CD4-positive, alpha-beta T cell (primary cell): ENCODE results near the gene RNF26. TPM values are rescaled to one million over a fixed set of nuclear protein-coding genes. Genes with fewer than 3 reads are reported as not detected.

ENCODE experiments used
- ATAC-seq: fragments of 200-7000 bp; cut with Tn5 transposase; one replicate; pipeline ENCODE4 v1.10.0; 2022; ENCODE audit warnings: mild to moderate bottlenecking; ENCODE audit not compliant: poor library complexity
- CTCF ChIA-PET: fragments of 350-600 bp; sonication (Branson Sonifier 250); formaldehyde crosslinking; loops from one replicate; lab custom pipeline; 2021; ENCODE audit warnings: antibody characterized with exemption, inconsistent platforms; lab: Charles Lee
- POLR2A ChIA-PET: fragments of 350-600 bp; sonication (Branson Sonifier 250); formaldehyde crosslinking; loops from one replicate; lab custom pipeline; 2021; ENCODE audit warnings: antibody characterized with exemption, inconsistent platforms; lab: Charles Lee
- DNase-seq, 14 experiments: peaks; one replicate each; pipeline ENCODE4 v3.0.0-alpha.2; 2013 to 2020; ENCODE audit warnings: mixed read lengths in 2 of 14
- H3K27ac ChIP-seq, 2 donors: one replicate each; pipeline versions ENCODE4 v1.5.1 to v1.7.0; 2013; ENCODE audit warnings: low read length in 2 of 2, low read depth in 1 of 2, mild to moderate bottlenecking in 1 of 2
- H3K27me3 ChIP-seq, 2 experiments: 1 replicate in 1 of 2; 2 replicates in 1 of 2; pipeline versions ENCODE4 v1.6.1 to v1.7.0; 2013; ENCODE audit warnings: low read length in 2 of 2, control low read depth in 1 of 2, mild to moderate bottlenecking in 1 of 2, moderate library complexity in 1 of 2; ENCODE audit not compliant: insufficient read depth in 2 of 2, control insufficient read depth in 1 of 2
- H3K36me3 ChIP-seq: one replicate; pipeline ENCODE4 v1.6.1; 2013; ENCODE audit warnings: low read length, control low read depth; ENCODE audit not compliant: insufficient read depth
- H3K4me1 ChIP-seq: one replicate; pipeline ENCODE4 v1.6.1; 2013; ENCODE audit warnings: low read length, control low read depth; ENCODE audit not compliant: insufficient read depth
- H3K4me3 ChIP-seq: one replicate; pipeline ENCODE4 v1.5.1; 2013; ENCODE audit warnings: mild to moderate bottlenecking, low read length, moderate library complexity
- H3K9me3 ChIP-seq, 2 experiments: 1 replicate in 1 of 2; 2 replicates in 1 of 2; pipeline versions ENCODE4 v1.6.1 to v1.7.0; 2013; ENCODE audit warnings: low read length in 2 of 2, mild to moderate bottlenecking in 2 of 2, control low read depth in 1 of 2, moderate library complexity in 1 of 2; ENCODE audit not compliant: control insufficient read depth in 1 of 2, insufficient read depth in 1 of 2
- H3K27ac Mint-ChIP-seq: one replicate; pipeline ENCODE4 v1.8.0; 2020; ENCODE audit warnings: mixed read lengths
- H3K27me3 Mint-ChIP-seq: one replicate; pipeline ENCODE4 v1.8.0; 2021; ENCODE audit warnings: mixed read lengths
- H3K36me3 Mint-ChIP-seq: one replicate; pipeline ENCODE4 v1.8.0; 2021; ENCODE audit warnings: low read depth, mixed read lengths
- H3K4me1 Mint-ChIP-seq: one replicate; pipeline ENCODE4 v1.8.0; 2021; ENCODE audit warnings: low read depth, mixed read lengths
- H3K4me3 Mint-ChIP-seq: one replicate; pipeline ENCODE4 v1.8.0; 2020; ENCODE audit warnings: mild to moderate bottlenecking, mixed read lengths
- H3K9me3 Mint-ChIP-seq: one replicate; pipeline ENCODE4 v1.8.0; 2020; ENCODE audit warnings: mixed read lengths
- CTCF ChIP-seq: fragments of 200-600 bp; IDR thresholded peaks from one replicate; pipeline ENCODE4 v1.8.0; 2022; ENCODE audit warnings: antibody characterized with exemption, mild to moderate bottlenecking
- intact Hi-C, 2 experiments: fragments of 100-400 bp; cut with DNase I in 1 of 2; cut with micrococcal nuclease in 1 of 2; formaldehyde crosslinking; loops; one replicate each; pipeline versions ENCODE4 v1.15.1 to v1.9.0; 2023 to 2025; cut with DNase I, micrococcal nuclease
- total RNA-seq, 174 experiments: library from RNA in 2 of 174; stranded (reverse) in 2 of 174; gene quantifications; one replicate each; pipeline ENCODE4 v1.2.3 and lab custom pipeline; 2021 to 2026

Gene RNF26
- total RNA-seq, 2 experiments from 2014 or later = 18.3 to 20.5 TPM

DNA sequence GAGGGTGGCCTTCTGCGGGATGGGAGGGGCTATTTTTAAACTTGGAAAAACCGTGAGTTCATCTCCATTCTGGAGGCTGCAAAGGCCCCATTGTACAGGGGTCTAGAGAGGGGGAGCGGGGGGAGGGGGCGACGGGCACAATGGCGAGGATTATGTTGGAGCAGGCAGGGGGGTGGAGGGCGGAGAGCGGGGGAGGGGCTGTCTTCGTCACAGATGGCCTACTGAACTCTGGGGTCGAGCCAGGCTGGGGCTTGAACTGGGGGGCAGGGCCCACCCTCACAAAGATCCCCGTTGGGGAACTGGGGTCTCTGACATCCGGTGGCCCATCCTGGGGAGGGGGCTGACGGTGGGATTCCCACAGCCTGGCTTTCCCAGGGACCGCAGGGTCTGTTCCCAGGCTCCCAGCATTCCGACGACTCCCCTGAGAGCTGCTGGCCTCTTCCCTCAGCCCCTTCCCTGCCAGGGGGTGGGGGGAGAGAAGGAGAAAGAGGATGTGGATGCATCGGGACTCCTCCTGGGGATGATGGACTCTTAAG, 14.0 kb upstream of the RNF26 start:
- Histone ChIP-seq H3K4me1 (peaks cover 74% of the 10 kb centered on the region), H3K36me3 (no peaks in the 10 kb centered on the region), H3K27me3 (peaks cover 23 to 24% of the 10 kb centered on the region in 2 experiments), H3K9me3 (no peaks in the 10 kb centered on the region), H3K4me3 (peak overlapping the region; percentile 74), H3K27ac (no peak overlapping the region)
- intact Hi-C loops = loop anchor here (5.0 kb wide), 1 partner anchor 38 kb away; no protein-coding TSS in a partner anchor
- Mint-ChIP-seq H3K27me3 (peaks cover 30% of the 10 kb centered on the region), H3K4me3 (peak overlapping the region; percentile 91), H3K36me3 (no peaks in the 10 kb centered on the region), H3K4me1 (peaks cover 29% of the 10 kb centered on the region), H3K9me3 (no peaks in the 10 kb centered on the region), H3K27ac (no peak overlapping the region)
- ChIA-PET POLR2A (interaction anchor here (1.2 to 2.7 kb wide), 4 partner anchors 13 to 253 kb away, joined by 3 to 14 read pairs (median 8); partner anchors contain the start of gene VPS11), CTCF (interaction anchor here (0.7 to 4.3 kb wide), 4 partner anchors 16 to 36 kb away, joined by 3 to 18 read pairs (median 5); no protein-coding TSS in a partner anchor)
- DNase-seq = peak in 1 of 14 experiments; percentile 42
- no peak for ATAC-seq
- no peak for TF ChIP-seq CTCF

DNA sequence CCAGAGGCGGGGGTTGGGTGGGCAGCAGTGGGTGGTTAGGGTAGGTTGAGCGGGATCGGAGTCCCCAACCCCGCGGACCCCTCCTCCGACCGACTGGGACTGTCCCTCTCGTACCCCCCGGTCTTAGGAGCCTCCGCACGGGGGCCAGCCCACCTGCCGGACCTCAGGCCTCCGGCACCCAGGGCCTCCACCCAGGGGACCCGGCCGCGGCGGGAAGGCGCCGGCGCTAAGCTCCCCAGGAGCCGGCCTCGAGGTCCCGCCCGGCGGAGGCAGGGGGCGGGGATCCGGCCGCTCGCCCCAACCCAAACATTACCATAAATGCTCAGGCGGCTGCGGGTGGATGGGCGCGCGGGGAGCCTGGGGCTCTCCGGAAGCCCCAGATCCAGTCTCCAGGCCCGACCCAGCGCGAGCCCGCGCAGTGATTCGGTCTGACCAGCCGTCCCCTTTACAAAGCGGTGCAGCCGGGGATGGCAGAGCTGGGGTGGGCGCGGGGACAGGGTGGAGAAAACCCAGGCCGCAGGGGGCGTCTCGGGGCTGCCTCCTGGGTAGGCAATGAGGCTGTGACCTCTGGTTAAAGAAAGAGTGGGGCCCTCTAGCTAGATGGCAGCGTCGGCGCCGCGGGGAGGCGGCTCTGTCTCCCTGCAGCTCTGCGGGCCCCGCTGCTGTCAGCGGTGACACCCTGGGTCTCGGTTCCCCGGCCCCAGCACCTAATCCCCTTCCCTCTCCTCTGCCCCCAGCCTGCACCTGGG, 13.4 kb upstream of the RNF26 start:
- ChIA-PET CTCF (interaction anchor here (0.6 to 4.3 kb wide), 11 partner anchors 11 to 152 kb away, joined by 3 to 18 read pairs (median 3); partner anchors contain the start of genes CBL, NLRX1 and RNF26), POLR2A (interaction anchor here (1.0 to 3.7 kb wide), 9 partner anchors 10 to 253 kb away, joined by 3 to 27 read pairs (median 4); partner anchors contain the start of genes CBL and VPS11)
- Mint-ChIP-seq H3K4me1 (peaks cover 29% of the 10 kb centered on the region), H3K27ac (peak overlapping the region; percentile 85), H3K27me3 (peaks cover 23% of the 10 kb centered on the region), H3K36me3 (no peaks in the 10 kb centered on the region), H3K9me3 (no peaks in the 10 kb centered on the region), H3K4me3 (peak overlapping the region; percentile 88)
- Histone ChIP-seq H3K9me3 (no peaks in the 10 kb centered on the region), H3K27me3 (peaks cover 17 to 18% of the 10 kb centered on the region in 2 experiments), H3K27ac (peak overlapping the region; percentile 18 to 21), H3K36me3 (no peaks in the 10 kb centered on the region), H3K4me1 (peaks cover 68% of the 10 kb centered on the region), H3K4me3 (peak overlapping the region; percentile 74)
- peak; percentile 66 for ATAC-seq
- no peak for TF ChIP-seq CTCF
- intact Hi-C loops = loop anchor here (5.0 kb wide), 1 partner anchor 39 kb away; no protein-coding TSS in a partner anchor
- peak in 10 of 14 experiments; percentile 33 to 76 (median 52) for DNase-seq

- TF ChIP-seq CTCF = no peak
- no peaks in the 10 kb centered on the region for H3K9me3 ChIP-seq
- ChIA-PET CTCF (interaction anchor here (1.0 to 4.3 kb wide), 5 partner anchors 16 to 59 kb away, joined by 3 to 18 read pairs (median 4); partner anchors contain the start of gene USP2), POLR2A (interaction anchor here (1.1 to 3.7 kb wide), 4 partner anchors 11 to 117 kb away, joined by 3 to 27 read pairs (median 12); partner anchors contain the start of gene CBL)
- H3K36me3 ChIP-seq = no peaks in the 10 kb centered on the region
- no peaks in the 10 kb centered on the region for H3K9me3 Mint-ChIP-seq
- H3K4me1 ChIP-seq = peaks cover 56% of the 10 kb centered on the region
- H3K4me1 Mint-ChIP-seq = peaks cover 29% of the 10 kb centered on the region
- DNase-seq (peak in 1 of 14 experiments; percentile 8), ATAC-seq (no peak)
- H3K36me3 Mint-ChIP-seq = no peaks in the 10 kb centered on the region
- peak overlapping the region; percentile 0 for H3K4me3 Mint-ChIP-seq
- H3K27me3 Mint-ChIP-seq = peaks cover 19% of the 10 kb centered on the region
- H3K27ac Mint-ChIP-seq = no peak overlapping the region
- no peak overlapping the region for H3K4me3 ChIP-seq
- peaks cover 6 to 9% of the 10 kb centered on the region in 2 experiments for H3K27me3 ChIP-seq
- intact Hi-C loops = loop anchor here (2.0 to 5.0 kb wide), 3 partner anchors 40 to 126 kb away; no protein-coding TSS in a partner anchor
- H3K27ac ChIP-seq = no peak overlapping the region
Measured at GRCh38 chr11:119322360-119322739, 12.0 kb upstream of the RNF26 start.
